ENCODE data around the gene MEGF11.
A peak's percentile ranks its signal among the peaks of the same experiment; 100 is the strongest.

The MEGF11 gene

DNA sequence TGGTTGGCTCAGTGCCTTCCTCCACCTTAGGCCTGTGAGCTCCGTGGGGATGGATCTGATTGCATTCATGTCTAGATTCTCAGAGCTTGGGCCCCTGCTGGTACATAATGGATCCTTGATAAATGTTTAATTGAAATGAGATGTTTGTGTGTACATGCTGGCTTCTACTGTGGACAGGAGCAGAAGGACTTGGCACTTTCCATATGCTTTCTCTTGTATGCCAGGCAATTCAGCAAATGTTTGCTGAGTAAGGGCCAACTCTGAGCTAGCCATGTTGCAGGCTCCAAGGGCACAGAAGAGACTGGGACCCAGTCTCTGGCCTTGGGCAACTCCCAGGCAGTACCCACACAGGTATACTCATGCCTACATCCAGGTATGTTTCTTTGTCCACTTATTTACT, 317.3 kb downstream of the MEGF11 start:
- TF ChIP-seq, protein P1, sequence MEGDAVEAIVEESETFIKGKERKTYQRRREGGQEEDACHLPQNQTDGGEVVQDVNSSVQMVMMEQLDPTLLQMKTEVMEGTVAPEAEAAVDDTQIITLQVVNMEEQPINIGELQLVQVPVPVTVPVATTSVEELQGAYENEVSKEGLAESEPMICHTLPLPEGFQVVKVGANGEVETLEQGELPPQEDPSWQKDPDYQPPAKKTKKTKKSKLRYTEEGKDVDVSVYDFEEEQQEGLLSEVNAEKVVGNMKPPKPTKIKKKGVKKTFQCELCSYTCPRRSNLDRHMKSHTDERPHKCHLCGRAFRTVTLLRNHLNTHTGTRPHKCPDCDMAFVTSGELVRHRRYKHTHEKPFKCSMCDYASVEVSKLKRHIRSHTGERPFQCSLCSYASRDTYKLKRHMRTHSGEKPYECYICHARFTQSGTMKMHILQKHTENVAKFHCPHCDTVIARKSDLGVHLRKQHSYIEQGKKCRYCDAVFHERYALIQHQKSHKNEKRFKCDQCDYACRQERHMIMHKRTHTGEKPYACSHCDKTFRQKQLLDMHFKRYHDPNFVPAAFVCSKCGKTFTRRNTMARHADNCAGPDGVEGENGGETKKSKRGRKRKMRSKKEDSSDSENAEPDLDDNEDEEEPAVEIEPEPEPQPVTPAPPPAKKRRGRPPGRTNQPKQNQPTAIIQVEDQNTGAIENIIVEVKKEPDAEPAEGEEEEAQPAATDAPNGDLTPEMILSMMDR (conservative IDR thresholded peaks at IDR 0.05) = no peak
- H3K27ac ChIP-seq = 0 out of 2 replicates have a peak overlapping the region, but pooled peaks have one; percentile 14

DNA sequence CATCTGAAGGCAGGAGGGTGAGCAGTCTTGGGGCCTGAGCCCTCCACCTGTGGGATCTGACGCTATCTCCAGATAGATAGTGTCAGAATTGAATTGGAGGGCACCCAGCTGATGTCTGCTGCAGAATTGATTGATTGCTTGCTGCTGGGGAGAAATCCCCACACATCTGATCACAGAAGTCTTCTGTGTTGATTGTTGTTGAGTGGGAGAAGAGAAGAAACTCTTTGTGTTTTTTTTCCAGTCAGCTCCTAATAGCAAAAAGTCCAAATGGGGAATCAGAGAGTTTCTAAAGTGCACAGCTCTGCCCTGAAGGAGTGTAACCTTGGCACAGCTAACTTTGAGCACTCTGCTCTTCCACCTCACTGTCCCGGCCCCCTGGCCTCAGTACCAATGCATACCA, 318.2 kb downstream of the MEGF11 start:
- H3K27ac ChIP-seq = no peak overlapping the region
- TF ChIP-seq, protein P1 (conservative IDR thresholded peaks at IDR 0.05) = no peak

- TF ChIP-seq, protein P1 (conservative IDR thresholded peaks at IDR 0.05) = no peak
- H3K27ac ChIP-seq = no peak overlapping the region
Observed at GRCh38 chr15:65931221-65931620, 322.3 kb downstream of the MEGF11 start.

DNA sequence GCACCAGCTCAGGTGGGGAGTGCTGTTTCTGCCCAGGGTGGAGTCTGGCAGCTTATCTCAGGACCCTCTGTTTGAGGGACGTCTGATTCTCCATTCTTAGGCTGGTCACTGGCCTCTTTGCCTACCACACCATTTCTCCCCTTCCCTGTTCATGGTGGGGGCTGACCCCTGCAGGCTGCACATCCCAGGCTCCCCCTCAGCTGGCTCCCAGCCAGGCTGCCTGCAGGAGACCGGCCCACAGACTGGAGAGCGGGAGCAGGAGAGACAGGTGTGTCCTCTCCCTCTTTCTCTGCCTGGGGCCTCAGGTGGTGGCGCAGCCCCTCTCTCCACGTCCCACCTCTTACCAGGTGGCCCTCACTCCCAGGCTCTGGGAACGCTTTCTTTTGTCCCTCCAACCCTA, 323.4 kb downstream of the MEGF11 start:
- H3K27ac ChIP-seq = peak overlapping the region; percentile 9; the same call in 1 of the 2 replicates
- TF ChIP-seq, protein P1 (conservative IDR thresholded peaks at IDR 0.05) = no peak

DNA sequence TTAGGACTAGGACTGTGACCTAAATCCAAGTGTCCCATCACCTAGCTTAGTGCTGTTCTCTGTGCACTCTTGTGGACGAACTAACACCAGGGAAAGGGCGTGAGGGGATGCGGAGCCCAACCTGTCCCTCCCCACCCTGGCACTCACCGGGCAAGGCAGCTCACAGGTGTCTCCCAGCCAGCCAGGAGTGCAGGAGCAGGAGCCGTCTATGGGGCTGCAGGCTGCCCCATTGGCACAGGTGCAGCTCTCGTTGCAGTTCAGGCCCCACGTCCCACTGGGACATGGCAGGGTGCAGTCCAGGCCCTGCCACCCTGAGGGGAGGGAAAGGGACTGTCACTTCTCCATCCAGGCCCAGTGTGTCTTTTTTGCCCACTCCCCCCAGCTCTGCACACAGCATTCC, 324.0 kb downstream of the MEGF11 start:
- TF ChIP-seq, protein P1 (conservative IDR thresholded peaks at IDR 0.05) = no peak
- H3K27ac ChIP-seq = peak overlapping the region; percentile 9; the same call in 1 of the 2 replicates

DNA sequence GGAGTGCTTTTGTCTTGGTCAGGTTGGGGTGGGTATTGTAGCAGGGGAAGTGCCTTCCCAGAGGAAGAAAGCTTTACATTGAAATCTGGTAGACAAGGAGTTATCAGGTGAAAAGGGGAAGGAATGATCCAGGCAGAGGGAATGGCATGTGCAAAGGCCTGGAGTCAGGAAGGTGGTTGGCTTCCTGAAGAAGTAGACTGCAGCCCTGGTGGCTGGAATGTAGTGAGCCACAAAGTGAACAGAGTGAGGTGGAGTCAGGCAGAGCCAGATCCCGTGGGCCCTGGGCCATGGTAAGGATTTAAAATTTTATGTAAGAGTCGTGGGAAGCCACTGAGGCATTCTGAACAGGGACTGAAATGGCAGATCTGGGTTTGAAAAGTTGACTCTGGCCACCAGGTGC, 326.0 kb downstream of the MEGF11 start:
- no peak overlapping the region for H3K27ac ChIP-seq
- TF ChIP-seq, protein P1 (conservative IDR thresholded peaks at IDR 0.05) = no peak

- TF ChIP-seq, protein P1 (conservative IDR thresholded peaks at IDR 0.05) = no peak
- H3K27ac ChIP-seq = no peak overlapping the region
Observed at GRCh38 chr15:65926899-65927298, 326.7 kb downstream of the MEGF11 start.
